Mesendoderm (in vitro differentiated cells): ENCODE measurements around the gene C11orf21.

Experiments used
- DNase-seq: peaks from one replicate; pipeline ENCODE4 v3.0.0; 2013
- H2AK5ac ChIP-seq: 2 replicates; pipeline ENCODE4 v1.6.1; 2013; ENCODE audit warnings: low read length, inconsistent platforms
- H2BK120ac ChIP-seq: 2 replicates; pipeline ENCODE4 v1.6.1; 2013; ENCODE audit warnings: low read depth, mild to moderate bottlenecking, low read length, moderate library complexity, mixed read lengths
- H2BK15ac ChIP-seq: replicated peaks from 2 replicates; pipeline ENCODE4 v1.6.1; 2013; ENCODE audit warnings: low read depth, mild to moderate bottlenecking, moderate library complexity
- H2BK5ac ChIP-seq: 2 replicates; pipeline ENCODE4 v1.6.1; 2013; ENCODE audit warnings: low read length, inconsistent platforms
- H3K18ac ChIP-seq: 2 replicates; pipeline ENCODE4 v1.6.1; 2013; ENCODE audit warnings: mild to moderate bottlenecking, low read length, mixed read lengths
- H3K23ac ChIP-seq: one replicate; pipeline ENCODE4 v1.6.1; 2013; ENCODE audit warnings: low read length
- H3K27ac ChIP-seq: 2 replicates; pipeline ENCODE4 v1.5.1; 2013; ENCODE audit warnings: low read depth, mild to moderate bottlenecking, inconsistent platforms, low read length, moderate library complexity
- H3K27me3 ChIP-seq: 2 replicates; pipeline ENCODE4 v1.6.1; 2013; ENCODE audit warnings: low read length, control low read depth, mild to moderate bottlenecking, inconsistent platforms; ENCODE audit not compliant: insufficient read depth, poor library complexity
- H3K36me3 ChIP-seq: 2 replicates; pipeline ENCODE4 v1.6.1; 2013; ENCODE audit warnings: low read length, inconsistent platforms; ENCODE audit not compliant: control insufficient read depth, insufficient read depth
- H3K4ac ChIP-seq: one replicate; pipeline ENCODE4 v1.6.1; 2013; ENCODE audit warnings: low read depth, mild to moderate bottlenecking, low read length, moderate library complexity
- H3K4me1 ChIP-seq: 2 replicates; pipeline ENCODE4 v1.6.1; 2013; ENCODE audit warnings: low read depth, low read length, inconsistent platforms; ENCODE audit not compliant: control insufficient read depth
- H3K4me2 ChIP-seq: 2 replicates; pipeline ENCODE4 v1.6.1; 2013; ENCODE audit warnings: low read length
- H3K4me3 ChIP-seq: 2 replicates; pipeline ENCODE4 v1.5.1; 2013; ENCODE audit warnings: mild to moderate bottlenecking, low read length
- H3K56ac ChIP-seq: one replicate; pipeline ENCODE4 v1.6.1; 2013; ENCODE audit warnings: low read length
- H3K79me1 ChIP-seq: 2 replicates; pipeline ENCODE4 v1.6.1; 2013; ENCODE audit warnings: low read length, inconsistent platforms
- H3K79me2 ChIP-seq: 2 replicates; pipeline ENCODE4 v1.6.1; 2013; ENCODE audit warnings: mild to moderate bottlenecking, low read length; ENCODE audit not compliant: control insufficient read depth, insufficient read depth
- H3K9ac ChIP-seq: 2 replicates; pipeline ENCODE4 v1.6.1; 2013; ENCODE audit warnings: low read length, inconsistent platforms
- H4K5ac ChIP-seq: one replicate; pipeline ENCODE4 v1.6.1; 2013; ENCODE audit warnings: low read length
- H4K8ac ChIP-seq: one replicate; pipeline ENCODE4 v1.6.1; 2013; ENCODE audit warnings: low read depth, mild to moderate bottlenecking, control low read depth, low read length, moderate library complexity
- WGBS: extraction: QIAGEN DNeasy Blood & Tissue Kit; methylation state at CpG from one replicate; pipeline ENCODE4 v1.1.7; 2013; ENCODE audit warnings: low lambda C conversion rate, missing lambda C conversion rate; ENCODE audit not compliant: insufficient coverage; ENCODE audit errors: extremely low coverage; 5-methylcytosine and 5-hydroxymethylcytosine counted together

Gene C11orf21

GRCh38 chr11:2264366-2265053 lies 37.2 kb downstream of the C11orf21 start:
- no CpG with 5 or more reads among the region's 22 CpGs for WGBS

GRCh38 chr11:2263724-2264360 lies 37.9 kb downstream of the C11orf21 start:
- H2BK120ac ChIP-seq = no peak overlapping the region
- no peak overlapping the region for H3K4me2 ChIP-seq
- H3K4me3 ChIP-seq = no peak overlapping the region
- H3K23ac ChIP-seq = no peak overlapping the region
- no CpG with 5 or more reads among the region's 13 CpGs for WGBS
- no peak overlapping the region for H2AK5ac ChIP-seq
- H3K18ac ChIP-seq = no peak overlapping the region
- no peak overlapping the region for H2BK5ac ChIP-seq
- H4K8ac ChIP-seq = no peak overlapping the region
- H3K79me1 ChIP-seq = no peaks in the 10 kb centered on the region
- H3K36me3 ChIP-seq = no peaks in the 10 kb centered on the region
- no peak for DNase-seq
- no peak overlapping the region for H3K56ac ChIP-seq
- H3K27ac ChIP-seq = no peak overlapping the region
- H3K4ac ChIP-seq = no peak overlapping the region
- no peak overlapping the region for H3K9ac ChIP-seq
- no peak overlapping the region for H4K5ac ChIP-seq
- no peak overlapping the region for H2BK15ac ChIP-seq
- no peaks in the 10 kb centered on the region for H3K79me2 ChIP-seq
- H3K27me3 ChIP-seq = peaks cover 6% of the 10 kb centered on the region
- H3K4me1 ChIP-seq = no peaks in the 10 kb centered on the region

More at GRCh38 chr11:2264366-2265053, 37.2 kb downstream of the C11orf21 start:
- Histone ChIP-seq H4K5ac (no peak overlapping the region), H3K56ac (no peak overlapping the region), H3K36me3 (no peaks in the 10 kb centered on the region), H3K4me1 (no peaks in the 10 kb centered on the region), H2AK5ac (no peak overlapping the region), H3K9ac (no peak overlapping the region), H2BK5ac (no peak overlapping the region), H3K27ac (no peak overlapping the region), H3K79me2 (no peaks in the 10 kb centered on the region), H3K27me3 (peaks cover 8% of the 10 kb centered on the region), H3K4me2 (no peak overlapping the region), H4K8ac (no peak overlapping the region), H2BK120ac (no peak overlapping the region), H3K4me3 (no peak overlapping the region), H2BK15ac (no peak overlapping the region), H3K18ac (no peak overlapping the region), H3K4ac (no peak overlapping the region), H3K23ac (no peak overlapping the region), H3K79me1 (no peaks in the 10 kb centered on the region)
- DNase-seq = no peak

GRCh38 chr11:2263071-2263565 lies 38.6 kb downstream of the C11orf21 start:
- Histone ChIP-seq H3K18ac (no peak overlapping the region), H3K4me3 (no peak overlapping the region), H2AK5ac (no peak overlapping the region), H2BK15ac (no peak overlapping the region), H4K8ac (no peak overlapping the region), H3K79me1 (no peaks in the 10 kb centered on the region), H3K27ac (no peak overlapping the region), H3K27me3 (peaks cover 2% of the 10 kb centered on the region), H3K56ac (no peak overlapping the region), H2BK5ac (no peak overlapping the region), H3K4ac (no peak overlapping the region), H3K79me2 (no peaks in the 10 kb centered on the region), H3K23ac (no peak overlapping the region), H3K4me1 (no peaks in the 10 kb centered on the region), H3K4me2 (no peak overlapping the region), H4K5ac (no peak overlapping the region), H2BK120ac (no peak overlapping the region), H3K36me3 (no peaks in the 10 kb centered on the region), H3K9ac (no peak overlapping the region)
- DNase-seq = no peak
- WGBS = no CpG with 5 or more reads among the region's 10 CpGs

GRCh38 chr11:2262301-2263070 lies 39.2 kb downstream of the C11orf21 start:
- Histone ChIP-seq H3K9ac (no peak overlapping the region), H2BK120ac (no peak overlapping the region), H2BK15ac (no peak overlapping the region), H3K4me3 (no peak overlapping the region), H3K23ac (no peak overlapping the region), H4K8ac (no peak overlapping the region), H3K79me1 (no peaks in the 10 kb centered on the region), H3K27me3 (no peaks in the 10 kb centered on the region), H3K27ac (no peak overlapping the region), H3K18ac (no peak overlapping the region), H3K79me2 (no peaks in the 10 kb centered on the region), H2AK5ac (no peak overlapping the region), H3K4ac (no peak overlapping the region), H4K5ac (no peak overlapping the region), H2BK5ac (no peak overlapping the region), H3K4me2 (no peak overlapping the region), H3K56ac (no peak overlapping the region), H3K4me1 (no peaks in the 10 kb centered on the region), H3K36me3 (no peaks in the 10 kb centered on the region)
- DNase-seq = no peak
- no CpG with 5 or more reads among the region's 18 CpGs for WGBS

- Histone ChIP-seq H3K4me1 (no peaks in the 10 kb centered on the region), H3K56ac (no peak overlapping the region), H3K9ac (no peak overlapping the region), H4K8ac (no peak overlapping the region), H3K79me2 (no peaks in the 10 kb centered on the region), H3K4me3 (no peak overlapping the region), H3K4me2 (no peak overlapping the region), H2AK5ac (no peak overlapping the region), H3K4ac (no peak overlapping the region), H3K27me3 (no peaks in the 10 kb centered on the region), H3K18ac (no peak overlapping the region), H4K5ac (no peak overlapping the region), H3K79me1 (no peaks in the 10 kb centered on the region), H2BK15ac (no peak overlapping the region), H2BK5ac (no peak overlapping the region), H2BK120ac (no peak overlapping the region), H3K36me3 (no peaks in the 10 kb centered on the region), H3K27ac (no peak overlapping the region), H3K23ac (no peak overlapping the region)
- WGBS = no CpG with 5 or more reads among the region's 21 CpGs
- DNase-seq = no peak
Measured at GRCh38 chr11:2261436-2262230, 40.1 kb downstream of the C11orf21 start.
